Hematopoietic multipotent progenitor cell treated with erythropoietin and hydrocortisone succinate and interleukin-3 and kit ligand, for 6 days (in vitro differentiated cells): ENCODE measurements around the gene ZNHIT1.
A peak's percentile ranks its signal among the peaks of the same experiment; 100 is the strongest.

Source experiments
- DNase-seq: peaks from one replicate; pipeline ENCODE4 v3.0.0-alpha.2; 2015

ZNHIT1 gene

DNA sequence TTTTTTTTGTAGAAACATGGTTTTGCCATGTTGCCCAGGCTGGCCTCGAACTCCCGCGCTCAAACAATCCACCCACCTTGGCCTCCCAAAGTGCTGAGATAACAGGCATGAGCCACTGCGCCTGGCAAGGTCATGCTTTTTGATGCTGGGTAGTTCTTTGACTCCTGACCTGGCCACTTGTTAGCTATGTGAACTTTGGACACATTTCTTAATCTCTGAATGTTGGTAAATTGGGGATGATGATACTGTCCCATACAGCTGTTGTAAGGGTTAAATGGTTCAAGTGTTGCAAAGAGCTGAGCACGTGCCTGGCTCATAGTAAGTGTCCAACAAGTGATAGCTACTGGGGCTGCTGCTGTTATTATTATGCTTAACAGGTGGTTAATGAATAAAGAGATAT lies 2.3 kb downstream of the ZNHIT1 start:
- peak; percentile 34 for DNase-seq

DNA sequence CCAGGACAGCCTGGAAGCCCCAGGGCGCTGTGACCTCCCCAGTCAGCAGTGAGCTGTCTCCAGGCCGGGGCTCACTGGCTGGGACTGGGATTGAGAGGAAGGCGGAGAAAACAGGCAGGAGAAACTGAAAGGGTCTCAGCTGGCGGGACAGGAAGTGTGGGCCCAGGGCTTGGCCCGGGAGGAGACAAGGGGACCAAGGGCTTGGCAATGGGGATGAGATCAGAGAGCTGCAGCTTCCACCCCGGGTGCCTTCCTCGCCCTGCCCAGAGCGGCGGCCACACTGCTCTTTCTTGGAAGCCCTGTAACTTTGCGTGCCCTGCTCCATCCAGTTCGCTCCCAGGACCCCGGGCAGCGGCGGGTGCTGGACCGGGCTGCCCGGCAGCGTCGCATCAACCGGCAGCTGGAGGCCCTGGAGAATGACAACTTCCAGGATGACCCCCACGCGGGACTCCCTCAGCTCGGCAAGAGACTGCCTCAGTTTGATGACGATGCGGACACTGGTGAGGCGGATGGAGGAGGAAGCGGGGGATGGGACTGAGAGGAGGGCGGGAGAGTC lies 4.4 kb downstream of the ZNHIT1 start:
- no peak for DNase-seq

DNA sequence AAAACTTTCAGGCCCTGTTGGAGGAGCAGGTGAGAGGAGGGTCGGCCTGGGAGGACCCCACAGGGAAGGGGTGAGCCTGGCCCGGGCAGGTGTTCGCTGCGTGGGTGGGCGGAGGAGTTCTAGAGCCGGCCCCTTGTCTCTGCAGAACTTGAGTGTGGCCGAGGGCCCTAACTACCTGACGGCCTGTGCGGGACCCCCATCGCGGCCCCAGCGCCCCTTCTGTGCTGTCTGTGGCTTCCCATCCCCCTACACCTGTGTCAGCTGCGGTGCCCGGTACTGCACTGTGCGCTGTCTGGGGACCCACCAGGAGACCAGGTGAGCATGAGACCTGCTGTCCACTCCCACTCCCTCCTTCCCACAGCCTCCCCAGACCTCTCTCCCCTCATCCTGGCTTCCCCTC lies 5.6 kb downstream of the ZNHIT1 start:
- no peak for DNase-seq

DNA sequence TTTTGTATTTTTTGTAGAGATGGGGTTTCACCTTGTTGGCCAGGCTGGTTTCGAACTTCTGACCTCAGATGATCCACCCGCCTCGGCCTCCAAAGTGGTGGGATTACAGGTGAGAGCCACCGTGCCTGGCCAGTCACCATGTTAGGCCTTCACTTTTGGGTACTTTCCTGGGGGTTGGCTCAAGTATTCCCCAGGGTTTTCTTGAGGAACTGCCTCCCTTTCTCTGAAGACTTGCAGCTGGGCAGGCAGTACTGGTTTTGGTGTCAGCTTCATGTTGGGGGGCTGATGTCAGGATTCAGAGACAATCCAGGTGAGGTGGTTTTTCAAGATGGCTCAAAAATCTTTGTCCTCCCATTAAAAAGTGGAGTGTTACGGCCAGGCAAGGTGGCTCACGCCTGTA lies 7.7 kb downstream of the ZNHIT1 start:
- DNase-seq: no peak

DNA sequence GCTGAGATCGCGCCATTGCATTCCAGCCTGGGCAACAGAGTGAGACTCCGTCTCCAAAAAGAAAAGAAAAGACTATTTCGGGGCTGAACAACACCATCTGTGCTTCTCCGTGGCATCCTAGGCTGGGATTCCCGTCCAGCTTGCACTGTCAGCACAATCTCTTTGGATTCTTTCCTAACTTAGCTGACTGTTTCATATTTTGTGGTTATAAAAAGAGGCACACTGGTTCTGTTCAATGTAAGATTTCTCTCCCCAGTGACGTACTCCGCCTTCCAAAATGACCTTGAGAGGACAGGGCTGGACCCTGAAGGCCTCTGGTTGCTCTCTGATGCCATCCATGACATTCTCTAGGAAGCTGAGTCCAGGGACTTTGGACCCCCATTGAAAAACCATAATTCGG lies 8.8 kb downstream of the ZNHIT1 start:
- no peak for DNase-seq

DNA sequence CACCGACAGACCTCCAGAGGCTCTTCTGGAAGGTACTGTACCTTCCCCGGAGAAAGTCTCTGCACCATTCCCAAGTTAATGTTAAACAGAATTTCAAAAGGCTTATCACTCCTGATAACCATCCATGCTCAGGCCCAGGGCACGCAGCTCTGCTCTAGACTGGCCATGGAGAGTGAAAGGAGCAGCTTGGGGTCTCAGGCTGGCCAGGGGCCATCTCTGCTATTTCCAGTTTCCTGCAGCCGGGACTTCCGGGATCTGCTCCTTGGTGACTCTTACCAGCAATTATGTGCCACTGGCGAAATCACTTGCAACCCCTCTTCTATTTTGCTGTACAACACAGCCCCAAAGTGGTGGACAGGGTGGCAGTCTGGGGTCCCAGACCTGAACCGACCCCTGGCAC lies 13.7 kb downstream of the ZNHIT1 start:
- DNase-seq: no peak

DNA sequence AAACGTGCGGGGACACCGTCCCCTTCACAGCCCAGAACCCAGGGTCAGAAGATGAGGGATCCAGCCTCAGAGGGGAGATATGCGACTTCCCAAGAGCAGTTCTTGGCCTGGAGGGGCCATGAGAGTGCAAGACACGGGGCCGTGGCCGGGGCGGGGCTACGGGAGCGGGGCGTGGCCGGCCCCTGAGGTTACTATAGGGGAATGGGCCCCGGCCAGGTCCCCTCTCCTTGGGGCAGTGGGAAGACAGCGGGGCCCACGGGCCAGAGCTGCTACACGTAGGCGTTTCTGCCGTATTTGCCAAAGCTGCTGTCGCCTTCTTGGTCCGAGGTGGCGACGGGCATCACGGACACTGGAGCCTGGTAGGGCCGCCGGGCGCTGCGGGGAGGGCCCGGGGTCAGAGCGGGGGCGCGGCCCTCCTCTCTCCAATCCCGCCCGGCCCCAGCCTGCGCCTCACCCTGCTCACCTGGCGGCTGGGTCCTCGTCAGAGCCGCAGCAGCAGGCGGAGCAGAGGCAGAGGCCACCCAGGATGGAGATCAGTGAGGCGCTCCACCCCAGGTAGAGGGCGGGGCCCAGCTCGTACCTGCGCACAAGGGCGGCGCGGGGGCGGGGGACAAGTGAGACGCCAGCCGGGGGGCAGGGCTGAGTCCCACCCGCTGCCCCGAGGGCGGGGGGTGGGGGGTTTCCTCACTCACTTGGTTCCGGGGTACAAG lies 14.3 kb downstream of the ZNHIT1 start:
- DNase-seq: no peak

DNA sequence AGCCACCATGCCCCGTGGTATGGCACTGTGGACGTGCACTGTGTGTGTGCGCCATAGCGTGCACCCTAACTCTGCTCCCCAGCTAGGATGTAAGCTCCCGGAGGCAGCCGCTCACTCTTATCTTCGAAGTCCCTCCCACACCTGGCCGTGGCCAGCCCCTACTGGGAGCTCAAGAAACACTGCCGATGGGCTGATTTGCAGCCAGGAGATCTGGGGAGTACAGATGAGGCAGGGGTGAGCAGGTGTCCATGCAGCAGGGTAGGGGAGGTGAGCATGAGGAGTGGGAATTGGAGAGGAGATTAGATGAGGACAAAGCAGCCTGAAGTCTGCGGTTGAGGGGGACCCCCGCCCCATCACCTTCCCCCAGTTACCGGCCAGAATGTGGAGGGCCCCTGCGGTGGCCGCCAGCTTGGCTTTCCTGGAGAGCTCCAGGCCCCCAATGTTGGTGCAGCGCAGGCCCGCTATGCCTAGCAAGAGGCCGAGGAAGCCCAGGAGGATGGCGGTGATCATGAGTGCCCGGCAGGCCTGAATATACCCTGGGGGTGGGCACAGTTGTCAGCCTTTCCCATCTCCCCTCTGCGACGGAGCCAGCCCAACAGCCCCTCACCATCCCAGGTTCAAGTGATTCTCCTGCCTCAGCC lies 16.1 kb downstream of the ZNHIT1 start:
- DNase-seq: peak; percentile 49

DNA sequence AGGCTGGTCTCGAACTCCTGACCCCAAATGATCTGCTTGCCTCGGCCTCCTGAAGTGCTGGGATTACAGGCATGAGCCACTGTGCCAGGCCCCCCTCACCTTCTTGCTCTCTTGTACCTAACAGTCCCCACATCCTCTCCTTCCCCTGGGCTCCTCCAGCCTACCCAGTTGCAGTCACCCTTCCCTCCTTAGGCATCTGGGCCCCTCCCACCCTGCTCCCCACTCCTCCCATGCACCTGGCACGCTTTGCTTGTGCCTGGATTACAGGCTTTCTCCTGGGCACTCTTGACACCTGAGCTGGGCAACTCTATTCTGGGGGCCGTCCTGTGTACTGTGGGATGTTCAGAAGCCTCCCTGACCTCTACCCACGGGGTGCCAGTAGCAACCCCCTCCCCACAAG lies 16.7 kb downstream of the ZNHIT1 start:
- no peak for DNase-seq

DNA sequence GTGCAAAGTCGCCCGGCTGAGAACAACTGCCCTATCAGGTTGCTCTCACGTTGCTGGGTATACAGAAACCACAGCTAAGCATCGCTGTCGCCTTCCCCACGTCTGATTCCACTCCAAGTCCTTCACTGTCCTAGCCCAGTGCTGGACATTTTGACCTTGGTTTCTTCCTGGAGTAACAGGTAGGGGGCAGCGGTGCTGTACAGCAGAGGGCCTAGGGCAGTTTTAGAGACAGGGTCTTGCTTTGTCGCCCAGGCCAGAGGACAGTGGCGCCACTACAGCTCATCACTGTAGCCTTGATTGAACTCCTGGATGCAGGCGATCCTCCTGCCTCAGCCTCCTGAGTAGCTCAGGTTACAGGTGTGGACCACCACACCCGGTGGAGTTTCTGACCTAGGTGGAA lies 17.1 kb downstream of the ZNHIT1 start:
- peak; percentile 55 for DNase-seq

DNA sequence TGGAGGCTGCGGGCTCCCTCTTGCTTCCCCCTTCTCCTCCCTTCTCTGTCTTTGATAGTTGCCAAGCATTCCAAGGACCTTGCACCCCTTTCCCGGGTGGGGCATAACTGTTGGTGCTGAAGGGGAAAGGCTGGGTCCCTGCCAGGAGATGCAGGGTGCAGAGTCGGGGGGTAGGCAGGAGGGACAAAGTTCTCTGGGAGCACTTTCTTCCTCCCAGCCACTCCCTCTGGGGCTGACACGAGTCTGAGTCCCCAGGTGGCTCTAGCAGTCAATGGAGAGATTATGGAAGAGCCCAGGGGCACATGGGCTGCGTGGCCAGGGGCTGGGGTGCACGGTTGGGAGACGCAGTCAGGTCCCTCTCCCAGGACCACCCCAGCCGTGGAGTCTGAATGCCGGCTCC lies 17.6 kb downstream of the ZNHIT1 start:
- DNase-seq: no peak

DNA sequence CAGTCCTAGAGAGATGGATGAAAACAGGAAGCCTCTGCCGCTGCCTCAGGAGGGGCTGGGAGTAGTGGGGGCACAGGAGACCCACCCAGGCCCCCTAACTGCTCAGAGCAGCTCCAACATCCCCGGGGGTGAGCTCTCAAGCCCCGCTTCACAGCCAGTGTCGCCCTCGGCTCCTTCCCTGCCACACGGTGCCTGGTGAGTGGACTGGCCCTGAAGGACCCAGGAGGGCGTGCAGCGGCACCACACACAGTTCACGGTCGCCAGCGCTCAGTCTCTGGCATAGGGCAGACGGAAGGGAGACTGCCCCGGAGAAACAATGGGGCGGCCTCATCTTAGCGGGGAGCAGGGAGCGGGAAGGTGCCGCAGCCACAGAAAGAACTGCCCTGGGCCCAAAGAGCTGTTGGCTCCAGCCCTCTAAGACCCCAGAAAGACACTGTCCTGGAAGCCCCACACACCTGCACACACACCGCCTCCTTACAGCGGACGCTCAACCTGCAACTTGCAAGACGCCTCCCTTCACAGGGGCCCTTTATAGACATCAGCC lies 18.4 kb downstream of the ZNHIT1 start:
- DNase-seq: no peak

DNA sequence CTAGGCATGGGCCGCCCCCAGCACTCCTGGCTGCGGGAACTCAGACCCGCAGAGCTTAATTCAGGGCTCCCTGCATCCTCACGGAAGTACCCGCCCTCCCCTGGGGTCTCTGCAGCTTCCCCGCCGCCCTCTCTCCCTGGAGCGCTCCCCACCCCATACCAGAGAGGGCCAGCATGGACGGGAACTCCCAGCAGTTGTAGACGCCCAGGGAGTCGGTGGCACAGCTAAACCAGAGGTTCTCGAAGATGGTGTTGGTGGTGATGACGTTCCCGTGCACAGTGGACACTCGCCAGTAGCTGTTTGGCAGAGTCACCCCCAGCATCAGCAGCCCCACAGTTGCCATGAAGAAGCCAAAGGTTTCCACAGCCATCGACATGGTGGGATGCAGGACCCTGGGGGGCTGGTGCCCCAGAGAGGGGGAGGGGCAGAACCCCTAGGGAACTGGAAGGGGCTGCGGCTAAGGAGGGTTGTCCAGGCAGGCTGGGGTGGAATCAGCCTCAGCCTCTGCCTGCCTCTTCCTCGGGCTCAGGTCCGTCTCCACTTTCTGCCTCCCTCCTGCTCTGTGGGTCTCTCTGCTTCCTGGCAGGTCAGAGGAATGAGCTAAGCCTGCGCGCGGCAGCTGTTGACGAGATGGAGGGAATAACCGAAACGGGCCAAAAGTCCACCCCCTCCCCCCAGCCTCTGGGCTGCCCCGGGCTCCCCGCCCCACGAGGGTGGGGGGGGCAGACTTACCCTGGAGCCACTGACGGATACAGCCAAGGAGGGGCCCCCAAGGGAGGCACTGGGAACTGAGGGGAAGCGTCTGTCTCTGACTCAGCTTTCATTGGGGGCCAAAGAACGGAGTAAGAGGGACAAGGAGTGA lies 19.5 kb downstream of the ZNHIT1 start, which contains the start of gene CLDN15:
TSS of gene CLDN15 (minus strand) at position 597 of the 862 bp plus-strand sequence. CDS start at position 376, 221 bp downstream.
- DNase-seq: peak; percentile 50

DNA sequence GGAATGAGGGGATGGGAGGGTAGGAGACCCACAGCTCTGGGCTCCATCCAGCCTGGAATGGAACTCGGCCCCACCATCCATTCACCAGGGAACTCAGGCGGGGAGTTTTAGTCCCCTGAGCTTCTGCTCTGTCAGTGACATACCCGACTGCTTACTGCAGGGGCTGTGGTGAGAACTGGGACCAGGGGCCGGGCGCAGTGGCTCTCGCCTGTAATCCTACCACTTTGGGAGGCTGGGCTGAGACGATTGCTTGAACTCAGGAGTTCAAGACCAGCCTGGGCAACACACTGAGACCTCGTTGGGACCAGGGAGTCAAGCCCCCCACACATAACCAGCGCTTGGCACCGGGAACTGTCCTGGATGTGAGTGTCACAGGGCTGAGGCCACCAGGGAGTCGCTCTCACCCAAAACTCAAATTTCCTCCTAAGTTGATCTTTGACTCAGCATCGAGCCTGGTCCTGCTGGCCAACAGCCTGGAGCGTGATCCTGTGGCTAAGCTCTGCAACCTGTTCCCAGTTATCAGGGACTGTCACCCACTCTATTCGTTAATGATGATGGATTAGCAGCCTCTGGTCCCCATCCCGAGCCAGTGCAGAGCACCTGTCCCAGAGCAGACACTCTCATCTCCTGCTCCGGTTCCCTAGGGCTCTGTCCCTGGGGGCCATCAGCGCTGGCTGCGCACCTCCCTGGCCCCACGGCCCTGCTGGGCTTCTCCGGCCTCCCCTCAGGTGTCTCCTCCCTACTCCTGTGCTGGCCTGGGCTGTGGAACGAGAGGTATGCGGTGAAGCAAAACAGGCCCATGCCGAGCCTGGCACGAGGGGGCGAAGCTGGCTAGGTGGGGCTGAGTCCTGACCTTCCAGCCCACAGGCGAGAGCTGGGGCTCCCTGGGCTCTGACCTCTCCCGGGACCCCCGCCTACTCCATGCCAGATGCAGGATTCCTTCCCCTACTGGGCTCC lies 20.5 kb downstream of the ZNHIT1 start:
- DNase-seq: no peak

DNA sequence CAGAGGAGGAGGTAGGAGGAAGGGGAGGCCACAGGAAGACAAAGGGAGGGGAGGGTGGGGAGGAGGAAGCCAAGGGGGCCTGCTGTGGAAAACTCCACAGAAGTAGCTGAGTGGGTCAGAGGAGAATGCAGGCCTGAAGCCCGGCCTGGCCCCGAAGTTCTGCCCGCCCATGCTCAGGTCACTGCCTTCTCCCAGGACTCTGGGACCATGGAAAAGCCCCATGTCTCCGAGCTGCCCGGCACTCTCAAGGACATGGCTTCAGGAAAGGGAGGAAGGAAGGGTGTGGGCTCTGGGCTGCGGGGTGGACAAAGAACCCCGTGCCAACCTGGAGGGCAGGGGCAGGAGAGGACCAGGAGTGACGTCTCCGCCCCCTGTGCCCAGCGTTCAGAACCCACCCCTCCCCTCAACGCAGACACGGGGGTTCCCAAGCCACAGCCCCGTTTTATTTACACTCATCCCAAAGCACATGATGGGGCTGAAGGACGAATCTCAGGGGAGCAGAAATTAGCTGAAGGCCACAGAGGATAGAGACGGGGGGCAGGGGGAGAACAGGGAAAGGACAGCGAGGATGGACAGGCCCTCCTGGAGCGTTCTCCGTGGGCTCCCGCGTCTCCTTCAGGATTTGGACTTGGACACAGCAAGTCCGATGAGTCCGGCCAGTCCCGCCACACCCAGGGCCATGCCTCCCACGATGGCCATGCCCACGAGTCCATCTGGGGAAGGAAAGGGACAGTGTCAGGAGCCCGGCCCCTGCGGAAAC lies 21.4 kb downstream of the ZNHIT1 start:
- DNase-seq: no peak

DNA sequence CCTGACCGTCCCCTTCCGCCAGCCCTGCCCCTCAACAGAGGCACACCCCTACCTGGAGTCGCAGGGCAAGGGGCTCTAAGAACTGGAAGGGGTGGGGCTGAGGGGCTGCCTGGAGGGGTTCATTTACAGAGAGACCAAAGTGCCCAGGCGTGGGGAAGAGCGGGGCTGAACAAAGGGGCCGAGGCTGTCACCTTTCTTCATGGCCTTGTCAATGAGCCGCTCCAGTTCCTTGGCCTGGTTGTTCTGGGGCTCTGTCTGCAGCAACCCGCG lies 21.9 kb downstream of the ZNHIT1 start:
- no peak for DNase-seq

DNA sequence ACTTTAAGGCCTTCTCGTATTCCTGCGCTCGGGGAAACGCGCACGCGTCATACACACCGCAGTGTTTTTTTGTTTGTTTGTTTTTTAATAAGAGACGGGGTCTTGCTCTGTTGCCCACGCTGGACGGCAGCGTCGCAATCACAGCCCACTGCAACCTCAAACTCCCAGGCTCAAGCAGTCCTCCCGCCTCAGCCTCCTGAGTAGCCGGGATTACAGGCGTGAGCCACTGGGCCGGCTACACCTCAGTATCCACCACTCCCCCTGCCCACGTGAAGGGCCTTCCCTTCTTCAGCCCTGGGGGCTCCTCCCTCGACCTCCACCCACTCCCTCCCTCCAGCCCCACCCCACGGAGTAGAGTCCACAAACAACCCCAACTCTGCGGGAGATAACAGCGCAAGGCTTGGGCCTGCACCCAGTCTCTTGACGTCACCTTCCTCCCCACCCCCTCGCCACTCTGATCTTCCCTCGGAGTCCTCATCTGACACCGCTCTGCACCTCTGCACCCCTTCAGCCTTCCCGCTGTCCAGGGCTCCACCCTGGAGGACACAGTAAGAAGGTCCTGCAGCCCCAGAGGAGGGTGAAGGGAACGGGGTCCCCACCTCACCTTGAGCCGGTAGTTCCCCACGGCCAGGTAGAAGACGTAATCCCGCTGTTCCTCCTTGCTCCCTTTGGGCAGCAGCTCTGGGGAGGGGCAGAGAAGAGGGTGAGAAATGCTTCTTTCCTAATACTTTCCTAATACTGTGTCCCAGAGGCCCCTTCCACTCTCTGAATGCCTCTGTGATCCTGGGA lies 22.5 kb downstream of the ZNHIT1 start:
- peak; percentile 87 for DNase-seq

DNA sequence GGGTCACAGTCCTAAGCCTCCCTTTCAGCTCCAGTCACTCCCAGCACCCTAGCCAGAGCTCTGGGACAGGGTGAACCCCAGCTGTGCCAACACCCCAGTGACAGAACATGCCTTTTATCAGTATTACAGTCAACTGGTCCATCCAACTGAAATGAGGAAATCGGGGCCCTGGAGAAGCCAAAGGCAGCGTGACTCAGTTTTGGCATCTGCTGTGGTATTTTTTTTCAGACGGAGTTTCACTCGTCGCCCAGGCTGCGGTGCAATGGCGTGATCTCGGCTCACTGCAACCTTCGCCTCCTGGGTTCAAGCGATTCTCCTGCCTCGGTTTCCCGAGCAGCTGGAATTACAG lies 23.0 kb downstream of the ZNHIT1 start:
- peak; percentile 76 for DNase-seq

DNA sequence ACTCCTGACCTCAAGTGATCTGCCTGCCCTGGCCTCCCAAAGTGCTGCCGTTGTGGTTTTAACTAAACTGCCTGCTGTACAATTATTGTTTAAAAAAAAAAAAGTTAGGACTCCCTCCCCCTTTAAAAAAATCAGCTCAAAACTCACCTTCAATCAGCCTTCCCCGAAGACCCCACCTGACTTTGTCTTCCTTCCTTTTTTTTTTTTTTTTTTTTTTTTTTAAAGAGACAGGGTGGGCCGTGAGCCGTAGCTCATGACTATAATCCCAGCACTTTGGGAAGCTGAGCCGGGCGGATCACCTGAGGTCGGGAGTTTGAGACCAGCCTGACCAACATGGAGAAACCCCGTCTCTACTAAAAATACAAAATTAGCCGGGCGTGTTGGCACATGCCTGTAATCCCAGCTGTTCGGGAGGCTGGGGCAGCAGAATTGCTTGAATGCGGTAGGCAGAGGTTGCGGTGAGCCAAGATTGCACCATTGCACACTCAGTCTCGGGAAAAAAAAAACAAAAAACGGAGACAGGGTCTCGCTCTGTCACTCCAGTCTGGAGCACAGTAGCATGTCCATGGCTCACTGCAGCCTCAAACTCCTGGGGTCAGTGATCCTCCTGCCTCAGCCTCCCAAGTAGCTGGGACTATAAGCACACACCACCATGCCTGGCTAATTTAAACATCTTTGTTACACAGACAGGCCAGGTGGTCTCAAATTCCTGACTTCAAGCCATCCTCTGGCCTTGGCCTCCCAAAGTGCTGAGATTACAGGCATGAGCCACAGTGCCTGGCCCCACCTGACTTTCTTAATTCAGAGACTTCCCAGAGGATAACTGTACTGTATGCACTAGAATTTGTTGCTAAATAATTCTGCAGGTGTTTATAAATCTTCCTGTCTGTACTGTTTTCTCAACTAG lies 23.7 kb downstream of the ZNHIT1 start:
- no peak for DNase-seq
